CD4-positive, alpha-beta T cell treated with Interferon alpha-2 for 1 hour (primary cell): ENCODE data around the gene RET.

Source experiments
- DNase-seq, 2 donors: peaks; one replicate each; pipeline ENCODE4 v3.0.0-alpha.2; 2020 to 2022

Gene RET

GRCh38 chr10:43044961-43045621 is 31.8 kb upstream of the RET start:
- DNase-seq, result no peak

- no peak for DNase-seq
Observed at GRCh38 chr10:43045631-43046287, 31.1 kb upstream of the RET start.

GRCh38 chr10:43046288-43046991 is 30.4 kb upstream of the RET start:
- no peak for DNase-seq

- no peak for DNase-seq
Observed at GRCh38 chr10:43047288-43047970, 29.4 kb upstream of the RET start.

GRCh38 chr10:43048301-43049051 is 28.4 kb upstream of the RET start:
- no peak for DNase-seq

- no peak for DNase-seq
Observed at GRCh38 chr10:43049081-43049551, 27.8 kb upstream of the RET start.

- DNase-seq, result no peak
Observed at GRCh38 chr10:43050011-43050410, 26.9 kb upstream of the RET start.

GRCh38 chr10:43053825-43054224 is 23.0 kb upstream of the RET start:
- no peak for DNase-seq

- DNase-seq, result no peak
Observed at GRCh38 chr10:43054593-43054992, 22.3 kb upstream of the RET start.

GRCh38 chr10:43055217-43055616 is 21.7 kb upstream of the RET start:
- DNase-seq, result no peak

- DNase-seq, result no peak
Observed at GRCh38 chr10:43055991-43056567, 20.8 kb upstream of the RET start.

- no peak for DNase-seq
Observed at GRCh38 chr10:43056568-43057011, 20.3 kb upstream of the RET start.

GRCh38 chr10:43057231-43057711 is 19.6 kb upstream of the RET start:
- DNase-seq, result no peak

- no peak for DNase-seq
Observed at GRCh38 chr10:43057831-43058340, 19.0 kb upstream of the RET start.

GRCh38 chr10:43058716-43059335 is 18.0 kb upstream of the RET start:
- DNase-seq, result no peak

GRCh38 chr10:43059336-43059720 is 17.5 kb upstream of the RET start:
- DNase-seq, result no peak

GRCh38 chr10:43059828-43060227 is 17.0 kb upstream of the RET start:
- DNase-seq, result no peak

GRCh38 chr10:43060291-43060690 is 16.6 kb upstream of the RET start:
- DNase-seq, result no peak

GRCh38 chr10:43061331-43061730 is 15.5 kb upstream of the RET start:
- DNase-seq, result no peak

GRCh38 chr10:43061760-43062159 is 15.1 kb upstream of the RET start:
- no peak for DNase-seq

GRCh38 chr10:43062402-43063160 is 14.3 kb upstream of the RET start:
- DNase-seq, result no peak
